Mesendoderm (in vitro differentiated cells): ENCODE data around the gene C15orf61.

ENCODE experiments used
- DNase-seq: peaks from one replicate; pipeline ENCODE4 v3.0.0; 2013
- H2AK5ac ChIP-seq: 2 replicates; pipeline ENCODE4 v1.6.1; 2013; ENCODE audit warnings: low read length, inconsistent platforms
- H2BK120ac ChIP-seq: 2 replicates; pipeline ENCODE4 v1.6.1; 2013; ENCODE audit warnings: low read depth, mild to moderate bottlenecking, low read length, moderate library complexity, mixed read lengths
- H2BK15ac ChIP-seq: replicated peaks from 2 replicates; pipeline ENCODE4 v1.6.1; 2013; ENCODE audit warnings: low read depth, mild to moderate bottlenecking, moderate library complexity
- H2BK5ac ChIP-seq: 2 replicates; pipeline ENCODE4 v1.6.1; 2013; ENCODE audit warnings: low read length, inconsistent platforms
- H3K18ac ChIP-seq: 2 replicates; pipeline ENCODE4 v1.6.1; 2013; ENCODE audit warnings: mild to moderate bottlenecking, low read length, mixed read lengths
- H3K23ac ChIP-seq: one replicate; pipeline ENCODE4 v1.6.1; 2013; ENCODE audit warnings: low read length
- H3K27ac ChIP-seq: 2 replicates; pipeline ENCODE4 v1.5.1; 2013; ENCODE audit warnings: low read depth, mild to moderate bottlenecking, inconsistent platforms, low read length, moderate library complexity
- H3K27me3 ChIP-seq: 2 replicates; pipeline ENCODE4 v1.6.1; 2013; ENCODE audit warnings: low read length, control low read depth, mild to moderate bottlenecking, inconsistent platforms; ENCODE audit not compliant: insufficient read depth, poor library complexity
- H3K36me3 ChIP-seq: 2 replicates; pipeline ENCODE4 v1.6.1; 2013; ENCODE audit warnings: low read length, inconsistent platforms; ENCODE audit not compliant: control insufficient read depth, insufficient read depth
- H3K4ac ChIP-seq: one replicate; pipeline ENCODE4 v1.6.1; 2013; ENCODE audit warnings: low read depth, mild to moderate bottlenecking, low read length, moderate library complexity
- H3K4me1 ChIP-seq: 2 replicates; pipeline ENCODE4 v1.6.1; 2013; ENCODE audit warnings: low read depth, low read length, inconsistent platforms; ENCODE audit not compliant: control insufficient read depth
- H3K4me2 ChIP-seq: 2 replicates; pipeline ENCODE4 v1.6.1; 2013; ENCODE audit warnings: low read length
- H3K4me3 ChIP-seq: 2 replicates; pipeline ENCODE4 v1.5.1; 2013; ENCODE audit warnings: mild to moderate bottlenecking, low read length
- H3K56ac ChIP-seq: one replicate; pipeline ENCODE4 v1.6.1; 2013; ENCODE audit warnings: low read length
- H3K79me1 ChIP-seq: 2 replicates; pipeline ENCODE4 v1.6.1; 2013; ENCODE audit warnings: low read length, inconsistent platforms
- H3K79me2 ChIP-seq: 2 replicates; pipeline ENCODE4 v1.6.1; 2013; ENCODE audit warnings: mild to moderate bottlenecking, low read length; ENCODE audit not compliant: control insufficient read depth, insufficient read depth
- H3K9ac ChIP-seq: 2 replicates; pipeline ENCODE4 v1.6.1; 2013; ENCODE audit warnings: low read length, inconsistent platforms
- H4K5ac ChIP-seq: one replicate; pipeline ENCODE4 v1.6.1; 2013; ENCODE audit warnings: low read length
- H4K8ac ChIP-seq: one replicate; pipeline ENCODE4 v1.6.1; 2013; ENCODE audit warnings: low read depth, mild to moderate bottlenecking, control low read depth, low read length, moderate library complexity
- WGBS: extraction: QIAGEN DNeasy Blood & Tissue Kit; methylation state at CpG from one replicate; pipeline ENCODE4 v1.1.7; 2013; ENCODE audit warnings: low lambda C conversion rate, missing lambda C conversion rate; ENCODE audit not compliant: insufficient coverage; ENCODE audit errors: extremely low coverage; 5-methylcytosine and 5-hydroxymethylcytosine counted together

Gene C15orf61

DNA sequence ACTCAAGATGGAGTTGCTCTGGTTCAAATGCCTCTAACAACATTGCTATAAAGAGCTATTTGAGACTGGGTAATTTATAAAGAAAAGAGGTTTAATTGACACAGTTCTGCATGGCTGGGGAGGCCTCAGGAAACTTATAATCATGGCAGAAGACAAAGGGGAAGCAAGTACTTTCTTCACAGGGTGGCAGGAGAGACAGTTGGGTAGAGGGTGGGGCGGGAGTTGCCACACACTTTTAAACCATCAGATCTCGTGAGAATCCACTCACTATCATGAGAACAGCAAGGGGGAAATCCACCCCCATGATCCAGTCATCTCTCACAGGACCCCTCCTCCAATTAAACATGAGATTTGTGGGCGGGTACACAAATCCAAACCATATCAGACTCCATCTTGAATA lies 52.3 kb downstream of the C15orf61 start:
- H3K4me1 ChIP-seq, result no peaks in the 10 kb centered on the region
- WGBS, result no CpG with 5 or more reads among the region's 3 CpGs
- H2BK120ac ChIP-seq, result no peak overlapping the region
- H2BK15ac ChIP-seq, result no peak overlapping the region
- H3K4me3 ChIP-seq, result no peak overlapping the region
- no peak overlapping the region for H4K5ac ChIP-seq
- H2BK5ac ChIP-seq, result no peak overlapping the region
- H3K27me3 ChIP-seq, result no peaks in the 10 kb centered on the region
- no peak overlapping the region for H3K9ac ChIP-seq
- H3K79me1 ChIP-seq, result no peaks in the 10 kb centered on the region
- H2AK5ac ChIP-seq, result no peak overlapping the region
- no peaks in the 10 kb centered on the region for H3K79me2 ChIP-seq
- H3K18ac ChIP-seq, result no peak overlapping the region
- no peak overlapping the region for H3K27ac ChIP-seq
- no peaks in the 10 kb centered on the region for H3K36me3 ChIP-seq
- H3K56ac ChIP-seq, result no peak overlapping the region
- no peak for DNase-seq
- H3K4ac ChIP-seq, result no peak overlapping the region
- no peak overlapping the region for H3K23ac ChIP-seq
- H3K4me2 ChIP-seq, result no peak overlapping the region
- H4K8ac ChIP-seq, result no peak overlapping the region

DNA sequence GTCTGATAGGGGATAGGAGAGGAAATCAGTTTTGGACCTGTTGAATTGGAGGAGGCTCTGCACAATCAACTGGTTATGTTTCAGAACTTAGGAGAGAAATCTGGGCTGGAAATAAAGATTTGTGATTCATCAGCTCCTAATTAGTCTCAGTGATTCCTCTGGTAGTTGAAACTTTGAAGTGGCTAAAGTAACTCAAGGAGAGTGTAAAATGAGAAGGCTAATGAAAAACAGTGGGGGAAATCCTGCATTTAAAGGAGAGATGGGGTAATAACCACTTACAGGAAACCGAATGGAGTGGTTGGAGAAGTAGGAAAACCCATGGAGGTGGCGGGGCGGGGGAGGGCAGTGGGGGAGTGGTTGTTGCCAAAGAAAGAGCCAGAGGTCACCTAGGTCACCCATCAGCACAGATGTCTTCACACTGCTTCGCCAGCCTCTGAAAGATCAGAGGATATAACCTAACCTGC lies 54.1 kb downstream of the C15orf61 start:
- H3K4me1 ChIP-seq, result no peaks in the 10 kb centered on the region
- H3K36me3 ChIP-seq, result no peaks in the 10 kb centered on the region
- no peak overlapping the region for H3K18ac ChIP-seq
- H3K27ac ChIP-seq, result no peak overlapping the region
- WGBS, result no CpG with 5 or more reads among the region's 4 CpGs
- no peak overlapping the region for H4K8ac ChIP-seq
- H4K5ac ChIP-seq, result no peak overlapping the region
- no peak overlapping the region for H3K9ac ChIP-seq
- no peak overlapping the region for H3K56ac ChIP-seq
- H3K4me2 ChIP-seq, result no peak overlapping the region
- H3K79me1 ChIP-seq, result no peaks in the 10 kb centered on the region
- H2BK120ac ChIP-seq, result no peak overlapping the region
- H3K27me3 ChIP-seq, result no peaks in the 10 kb centered on the region
- no peaks in the 10 kb centered on the region for H3K79me2 ChIP-seq
- no peak overlapping the region for H3K23ac ChIP-seq
- no peak overlapping the region for H3K4me3 ChIP-seq
- no peak overlapping the region for H3K4ac ChIP-seq
- no peak for DNase-seq
- no peak overlapping the region for H2AK5ac ChIP-seq
- H2BK15ac ChIP-seq, result no peak overlapping the region
- H2BK5ac ChIP-seq, result no peak overlapping the region

DNA sequence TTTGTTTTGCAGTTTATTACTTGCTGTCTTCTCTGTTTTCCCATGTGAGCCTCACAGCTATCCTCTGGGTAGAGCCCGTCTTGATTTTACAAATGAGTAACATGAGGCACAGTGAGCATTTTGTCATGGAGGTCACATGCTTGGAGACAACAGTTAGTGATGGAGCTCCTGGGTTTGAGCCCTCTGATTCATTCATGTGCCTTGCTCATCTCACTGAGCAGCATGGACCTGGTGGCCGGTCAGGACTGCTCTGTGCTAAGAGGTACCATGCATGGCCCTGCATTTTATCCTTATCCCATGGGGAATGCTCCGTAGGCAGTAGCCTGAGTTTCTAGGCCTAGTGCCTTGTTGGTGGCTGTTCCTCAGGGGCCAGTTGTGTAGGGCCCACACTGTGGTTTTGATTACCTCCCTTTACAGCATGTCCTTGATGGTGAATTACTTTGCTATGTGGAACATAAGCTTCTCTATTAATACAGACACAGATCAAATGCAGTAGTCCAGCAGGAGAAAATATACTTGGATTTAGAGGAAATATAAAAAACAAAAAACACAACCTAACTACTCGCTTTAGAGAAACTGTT lies 57.2 kb downstream of the C15orf61 start:
- H4K8ac ChIP-seq, result no peak overlapping the region
- no peak overlapping the region for H4K5ac ChIP-seq
- no peak overlapping the region for H3K4me2 ChIP-seq
- H3K27me3 ChIP-seq, result no peaks in the 10 kb centered on the region
- no peak overlapping the region for H3K56ac ChIP-seq
- WGBS, result no CpG with 5 or more reads among the region's 4 CpGs
- H3K23ac ChIP-seq, result no peak overlapping the region
- no peak overlapping the region for H3K9ac ChIP-seq
- H2AK5ac ChIP-seq, result no peak overlapping the region
- no peaks in the 10 kb centered on the region for H3K36me3 ChIP-seq
- no peaks in the 10 kb centered on the region for H3K4me1 ChIP-seq
- no peaks in the 10 kb centered on the region for H3K79me1 ChIP-seq
- H2BK5ac ChIP-seq, result no peak overlapping the region
- H3K4ac ChIP-seq, result no peak overlapping the region
- H3K79me2 ChIP-seq, result no peaks in the 10 kb centered on the region
- no peak overlapping the region for H3K18ac ChIP-seq
- H2BK120ac ChIP-seq, result no peak overlapping the region
- H3K27ac ChIP-seq, result no peak overlapping the region
- H3K4me3 ChIP-seq, result no peak overlapping the region
- no peak for DNase-seq
- no peak overlapping the region for H2BK15ac ChIP-seq

DNA sequence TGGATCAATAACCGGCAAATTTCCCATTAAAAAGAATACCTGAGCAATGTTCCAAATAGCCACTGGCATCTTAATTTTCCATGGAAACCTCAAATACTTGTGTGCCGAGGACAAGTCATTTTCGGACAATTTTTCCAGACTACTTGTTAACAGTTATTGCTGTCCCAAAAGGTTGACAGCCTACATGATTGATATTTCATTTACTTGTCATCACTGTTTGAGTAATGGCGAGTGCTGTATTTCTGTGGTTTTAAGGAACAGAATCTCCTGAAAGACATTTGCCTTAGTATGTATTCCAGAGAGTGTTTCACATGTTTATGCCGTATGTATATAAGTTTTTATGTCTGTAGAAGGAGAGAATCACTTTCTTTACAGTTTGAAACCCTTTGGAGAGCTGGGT lies 58.2 kb downstream of the C15orf61 start:
- Histone ChIP-seq H3K56ac (no peak overlapping the region), H2BK5ac (no peak overlapping the region), H3K4me2 (no peak overlapping the region), H2BK120ac (no peak overlapping the region), H3K23ac (no peak overlapping the region), H4K8ac (no peak overlapping the region), H3K4me1 (no peaks in the 10 kb centered on the region), H3K4me3 (no peak overlapping the region), H4K5ac (no peak overlapping the region), H3K79me2 (no peaks in the 10 kb centered on the region), H3K27me3 (no peaks in the 10 kb centered on the region), H3K79me1 (no peaks in the 10 kb centered on the region), H3K4ac (no peak overlapping the region), H3K18ac (no peak overlapping the region), H3K36me3 (no peaks in the 10 kb centered on the region), H2BK15ac (no peak overlapping the region), H3K9ac (no peak overlapping the region), H3K27ac (no peak overlapping the region), H2AK5ac (no peak overlapping the region)
- DNase-seq, result no peak
- no CpG with 5 or more reads among the region's 5 CpGs for WGBS
